ENCODE measurements around the gene ERICH2.
A peak's percentile ranks its signal among the peaks of the same experiment; 100 is the strongest.

ERICH2 gene

DNA sequence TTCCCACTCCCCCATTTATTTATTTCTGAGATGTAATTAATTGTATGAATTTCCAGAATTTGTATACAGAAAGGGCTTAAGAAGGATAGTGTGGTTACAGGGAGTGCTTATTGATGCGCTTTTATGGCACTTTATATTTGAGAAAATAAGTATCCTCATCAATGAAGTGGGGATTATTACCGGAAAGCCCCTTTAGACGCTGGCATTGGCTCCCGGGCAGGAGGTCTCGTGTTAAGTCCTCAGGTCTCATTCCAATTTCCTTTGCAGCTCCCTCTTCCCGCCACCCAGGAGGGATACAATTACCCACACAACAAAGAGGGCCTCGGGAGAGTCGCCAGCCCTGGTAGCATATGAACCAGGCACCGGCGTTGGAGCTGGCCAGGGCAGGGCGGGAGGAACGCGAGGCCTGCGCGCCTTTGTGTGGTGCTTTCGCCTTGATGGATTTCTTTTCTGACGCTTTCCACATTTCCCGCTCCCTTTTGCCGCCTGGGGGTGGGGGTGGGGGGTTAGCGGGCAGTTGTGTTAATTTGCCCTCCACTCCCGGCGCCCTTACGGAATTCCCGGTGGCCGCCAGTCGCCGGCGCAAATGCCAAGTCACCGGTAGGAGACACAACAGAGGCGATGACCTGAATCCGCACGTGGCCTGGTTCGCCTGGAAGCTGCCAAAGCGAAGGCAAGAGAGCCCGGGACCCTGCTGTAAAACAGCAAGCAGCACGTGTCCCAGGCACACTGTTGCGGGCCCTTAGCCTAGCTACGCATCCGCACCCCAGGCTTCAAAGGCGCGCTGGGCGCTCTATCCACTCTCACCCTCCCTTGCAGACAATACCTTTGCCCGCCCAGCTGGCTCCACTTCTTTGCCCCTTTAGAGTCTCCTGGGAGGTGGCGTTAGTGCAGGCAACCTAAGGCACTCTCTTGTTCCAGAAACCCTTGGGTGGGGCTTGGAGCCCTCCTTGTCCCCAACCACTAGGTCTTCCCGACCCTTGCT, 49.8 kb downstream of the ERICH2 start:
- H3K4me3 Mint-ChIP-seq: peak overlapping the region; percentile 85
- peaks cover 50% of the 10 kb centered on the region for H3K4me1 Mint-ChIP-seq
- no peak overlapping the region for H3K27ac Mint-ChIP-seq
- no peaks in the 10 kb centered on the region for H3K9me3 Mint-ChIP-seq
- H3K27me3 Mint-ChIP-seq: peaks cover 70% of the 10 kb centered on the region
- H3K36me3 Mint-ChIP-seq: no peaks in the 10 kb centered on the region

DNA sequence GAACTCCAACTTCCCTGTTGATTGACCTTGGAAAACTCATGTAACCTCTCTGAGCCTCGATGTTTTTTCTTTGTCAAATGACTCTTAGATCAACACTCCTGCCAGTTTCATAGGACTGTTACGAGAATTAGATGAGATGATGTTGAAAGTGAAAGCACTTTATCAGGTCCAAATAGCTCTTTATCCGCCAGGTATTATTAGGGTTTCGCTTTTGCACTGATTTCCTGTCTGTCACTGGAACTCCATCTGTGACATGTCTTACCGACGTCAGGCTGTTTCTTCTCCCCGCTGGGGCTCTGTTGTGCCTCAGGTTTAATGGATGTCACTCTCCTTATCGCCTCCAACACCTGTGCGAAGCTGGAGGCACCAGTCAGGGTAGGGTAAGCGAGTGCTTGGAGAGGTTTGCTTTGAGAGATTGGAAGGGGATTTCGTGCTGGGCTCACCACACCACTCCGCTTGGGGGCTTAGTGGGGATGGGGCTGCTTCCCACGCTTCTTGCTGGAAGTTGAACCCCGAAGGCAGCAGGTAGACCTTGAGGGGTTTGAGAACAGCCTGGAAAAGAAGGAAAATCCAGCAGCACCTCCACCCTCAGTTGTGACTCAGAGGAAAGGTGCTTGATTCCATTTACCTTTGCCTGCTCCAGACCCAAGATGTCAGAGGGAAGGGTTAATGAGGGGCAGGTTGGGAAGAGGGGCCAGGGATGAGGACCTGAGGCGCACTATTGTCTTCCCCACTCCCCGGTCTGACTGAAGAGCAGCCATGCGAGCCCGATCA, 50.8 kb downstream of the ERICH2 start:
- Mint-ChIP-seq H3K4me3 (peak overlapping the region; percentile 85), H3K27me3 (peaks cover 67% of the 10 kb centered on the region), H3K4me1 (peaks cover 43% of the 10 kb centered on the region), H3K9me3 (no peaks in the 10 kb centered on the region), H3K27ac (no peak overlapping the region), H3K36me3 (no peaks in the 10 kb centered on the region)

- Mint-ChIP-seq H3K27me3 (peaks cover 66% of the 10 kb centered on the region), H3K4me3 (peak overlapping the region; percentile 85), H3K27ac (no peak overlapping the region), H3K36me3 (no peaks in the 10 kb centered on the region), H3K4me1 (peaks cover 43% of the 10 kb centered on the region), H3K9me3 (no peaks in the 10 kb centered on the region)
These were observed 51.5 kb downstream of the ERICH2 start for GRCh38 chr2:170821531-170822289.

DNA sequence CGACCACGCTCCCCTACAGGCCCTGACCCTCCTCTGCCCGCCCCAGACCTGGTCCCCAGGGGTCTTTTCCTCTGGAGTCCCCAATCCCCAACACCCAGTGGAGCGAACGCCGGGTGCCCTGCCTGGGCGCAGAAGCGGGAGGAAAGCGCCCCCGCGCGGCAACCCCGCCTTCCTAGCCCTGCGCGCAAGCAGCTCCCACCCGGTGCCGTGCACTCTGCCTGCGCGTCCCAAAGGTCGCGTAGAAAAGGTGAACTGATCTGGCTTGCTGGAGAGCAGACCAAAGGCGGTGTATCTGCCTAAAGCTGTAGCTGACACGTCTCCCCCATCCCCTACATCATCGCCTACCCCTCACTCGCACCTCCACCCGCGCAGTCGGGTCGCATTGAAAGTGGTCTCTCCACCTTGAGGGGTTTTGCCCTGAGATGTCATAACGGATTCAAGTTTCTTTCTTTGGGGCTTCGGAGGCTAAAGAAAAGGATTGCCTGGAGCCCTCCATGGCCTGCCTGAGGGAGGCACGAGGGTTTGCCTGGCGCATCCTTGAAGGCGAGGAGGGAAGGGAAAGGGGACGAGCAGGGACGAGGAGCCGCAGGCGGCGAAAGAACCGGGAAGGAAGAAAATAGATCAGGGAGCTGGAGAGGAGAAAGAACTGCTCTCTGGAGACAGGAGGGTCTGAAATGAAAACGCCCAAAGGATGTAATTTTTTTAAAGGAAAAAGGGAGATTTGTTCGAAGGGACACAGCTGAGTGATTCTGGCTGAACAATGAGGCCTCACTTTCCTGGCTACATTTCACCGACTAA, 52.3 kb downstream of the ERICH2 start:
- peaks cover 68% of the 10 kb centered on the region for H3K27me3 Mint-ChIP-seq
- no peaks in the 10 kb centered on the region for H3K9me3 Mint-ChIP-seq
- H3K4me1 Mint-ChIP-seq: peaks cover 39% of the 10 kb centered on the region
- no peaks in the 10 kb centered on the region for H3K36me3 Mint-ChIP-seq
- peak overlapping the region; percentile 46 for H3K27ac Mint-ChIP-seq
- H3K4me3 Mint-ChIP-seq: peak overlapping the region; percentile 81

GRCh38 chr2:170823088-170823897, 53.1 kb downstream of the ERICH2 start:
- peaks cover 63% of the 10 kb centered on the region for H3K27me3 Mint-ChIP-seq
- H3K36me3 Mint-ChIP-seq: no peaks in the 10 kb centered on the region
- H3K4me3 Mint-ChIP-seq: peak overlapping the region; percentile 81
- H3K4me1 Mint-ChIP-seq: peaks cover 34% of the 10 kb centered on the region
- H3K9me3 Mint-ChIP-seq: no peaks in the 10 kb centered on the region
- no peak overlapping the region for H3K27ac Mint-ChIP-seq

DNA sequence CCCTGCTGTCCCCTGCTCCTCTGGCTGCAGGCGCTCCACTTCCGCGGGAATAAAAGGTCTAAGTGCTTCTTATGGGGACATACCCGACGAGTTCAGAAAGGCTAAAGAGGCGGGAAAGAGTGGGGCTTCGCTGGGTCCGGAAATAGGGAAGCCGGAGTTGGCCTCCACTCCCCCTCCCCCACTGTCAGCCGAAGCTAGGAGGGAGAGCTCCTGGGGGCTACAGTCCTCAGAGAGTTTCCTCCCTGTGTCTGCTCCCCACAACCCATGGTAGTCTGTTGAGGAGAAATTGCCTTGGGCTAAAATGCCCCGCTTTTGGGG, 53.7 kb downstream of the ERICH2 start:
- peaks cover 29% of the 10 kb centered on the region for H3K4me1 Mint-ChIP-seq
- H3K4me3 Mint-ChIP-seq: no peak overlapping the region
- no peaks in the 10 kb centered on the region for H3K36me3 Mint-ChIP-seq
- H3K27ac Mint-ChIP-seq: no peak overlapping the region
- no peaks in the 10 kb centered on the region for H3K9me3 Mint-ChIP-seq
- peaks cover 60% of the 10 kb centered on the region for H3K27me3 Mint-ChIP-seq

GRCh38 chr2:170824526-170825015, 54.4 kb downstream of the ERICH2 start:
- Mint-ChIP-seq H3K36me3 (no peaks in the 10 kb centered on the region), H3K27me3 (peaks cover 57% of the 10 kb centered on the region), H3K27ac (no peak overlapping the region), H3K4me3 (peak overlapping the region; percentile 58), H3K4me1 (peaks cover 27% of the 10 kb centered on the region), H3K9me3 (no peaks in the 10 kb centered on the region)

- H3K4me1 Mint-ChIP-seq: no peaks in the 10 kb centered on the region
- no peak overlapping the region for H3K27ac Mint-ChIP-seq
- H3K27me3 Mint-ChIP-seq: peaks cover 42% of the 10 kb centered on the region
- no peaks in the 10 kb centered on the region for H3K9me3 Mint-ChIP-seq
- no peak overlapping the region for H3K4me3 Mint-ChIP-seq
- no peaks in the 10 kb centered on the region for H3K36me3 Mint-ChIP-seq
These were observed 57.8 kb downstream of the ERICH2 start for GRCh38 chr2:170827841-170828532.

GRCh38 chr2:170828533-170828916, 58.3 kb downstream of the ERICH2 start:
- peaks cover 42% of the 10 kb centered on the region for H3K27me3 Mint-ChIP-seq
- H3K36me3 Mint-ChIP-seq: no peaks in the 10 kb centered on the region
- H3K27ac Mint-ChIP-seq: no peak overlapping the region
- no peak overlapping the region for H3K4me3 Mint-ChIP-seq
- H3K4me1 Mint-ChIP-seq: no peaks in the 10 kb centered on the region
- H3K9me3 Mint-ChIP-seq: no peaks in the 10 kb centered on the region

GRCh38 chr2:170829036-170829435, 58.9 kb downstream of the ERICH2 start:
- Mint-ChIP-seq H3K27me3 (peaks cover 39% of the 10 kb centered on the region), H3K27ac (no peak overlapping the region)

DNA sequence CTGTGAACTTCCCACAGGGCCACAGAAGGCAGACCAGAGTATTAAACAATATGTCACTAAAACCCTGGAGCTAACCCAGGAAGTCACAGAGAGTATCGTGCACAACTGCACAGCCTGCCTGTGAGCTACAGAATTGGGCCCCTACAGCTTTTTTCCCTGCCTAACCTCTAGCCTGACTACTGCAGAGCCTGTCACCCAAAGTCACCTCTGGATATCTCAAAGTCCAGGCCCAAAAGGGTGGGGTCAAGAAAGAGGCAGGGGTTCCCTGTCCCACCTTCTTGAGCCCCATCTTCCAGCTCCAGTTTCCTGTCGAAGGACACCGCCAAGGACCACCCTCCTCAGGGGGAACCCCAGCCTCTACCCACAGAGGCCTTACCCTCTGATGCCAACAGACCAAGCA, 60.0 kb downstream of the ERICH2 start:
- Mint-ChIP-seq H3K27ac (no peak overlapping the region), H3K36me3 (no peaks in the 10 kb centered on the region), H3K4me1 (no peaks in the 10 kb centered on the region), H3K27me3 (peaks cover 28% of the 10 kb centered on the region), H3K9me3 (no peaks in the 10 kb centered on the region), H3K4me3 (no peak overlapping the region)

More at GRCh38 chr2:170829036-170829435, 58.9 kb downstream of the ERICH2 start:
- H3K4me3 Mint-ChIP-seq: no peak overlapping the region
- no peaks in the 10 kb centered on the region for H3K36me3 Mint-ChIP-seq
- no peaks in the 10 kb centered on the region for H3K4me1 Mint-ChIP-seq
- no peaks in the 10 kb centered on the region for H3K9me3 Mint-ChIP-seq

DNA sequence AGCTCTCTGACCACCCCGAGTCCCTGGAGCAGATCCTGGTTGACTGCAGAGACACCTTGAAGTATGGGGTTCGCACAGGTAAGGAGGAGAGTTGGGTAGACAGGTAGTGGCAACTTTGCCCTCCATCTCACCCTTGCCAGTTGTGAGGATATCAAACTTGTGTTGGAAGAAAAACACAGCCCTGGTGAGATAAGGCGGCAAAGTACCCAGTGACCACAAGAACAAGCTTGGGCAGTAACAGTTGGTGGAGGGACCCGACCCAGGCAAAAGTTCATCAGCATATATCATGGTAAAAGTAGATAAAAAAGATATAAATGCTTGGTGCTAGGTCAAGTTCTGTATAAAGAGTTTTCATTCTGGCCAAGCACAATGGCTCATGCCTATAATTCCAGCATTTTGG, 60.9 kb downstream of the ERICH2 start:
- Mint-ChIP-seq H3K4me3 (no peak overlapping the region), H3K27me3 (peaks cover 25% of the 10 kb centered on the region), H3K4me1 (no peaks in the 10 kb centered on the region), H3K27ac (no peak overlapping the region), H3K9me3 (no peaks in the 10 kb centered on the region), H3K36me3 (no peaks in the 10 kb centered on the region)

- Mint-ChIP-seq H3K4me3 (no peak overlapping the region), H3K36me3 (no peaks in the 10 kb centered on the region), H3K4me1 (no peaks in the 10 kb centered on the region), H3K9me3 (no peaks in the 10 kb centered on the region), H3K27ac (no peak overlapping the region), H3K27me3 (peaks cover 4% of the 10 kb centered on the region)
These were observed 65.8 kb downstream of the ERICH2 start for GRCh38 chr2:170836027-170836426.
